ENCODE measurements around the gene MAGOHB. TPM values are rescaled to one million over a fixed set of nuclear protein-coding genes. Genes with fewer than 3 reads are reported as not detected.

MAGOHB gene
- total and polyA plus RNA-seq, 2 of the 4 experiments (the other 2 are of a cell fraction): 6.3 to 20.3 TPM

GRCh38 chr12:10559244-10559643 lies 54.2 kb downstream of the MAGOHB start:
- Histone ChIP-seq H3K27ac (ENCODE audit: insufficient read depth, low read length) (no peak overlapping the region), H2BK20ac (ENCODE audit: low read depth, low read length) (no peak overlapping the region), H2AK5ac (ENCODE audit: low read depth, low read length) (no peak overlapping the region), H3K4me2 (ENCODE audit: low read depth, low read length) (no peak overlapping the region), H3K9me1 (ENCODE audit: insufficient read depth, low read length) (no peaks in the 10 kb centered on the region), H2AFZ (replicated peaks; ENCODE audit: low read length, poor library complexity) (no peak overlapping the region), H3K4me3 (ENCODE audit: insufficient read depth, low read depth, low read length) (no peak overlapping the region), H2BK120ac (ENCODE audit: low read depth, low read length) (no peak overlapping the region), H3K18ac (ENCODE audit: low read depth, low read length) (no peak overlapping the region), H3K14ac (replicated peaks; ENCODE audit: low read depth, low read length) (no peak overlapping the region), H3K56ac (ENCODE audit: extremely low read depth, insufficient read depth, low read length) (no peak overlapping the region), H4K91ac (ENCODE audit: insufficient read depth, low read depth, low read length) (no peak overlapping the region), H3K4me1 (ENCODE audit: control insufficient read depth, insufficient read depth, low read length) (no peaks in the 10 kb centered on the region), H3K79me1 (ENCODE audit: low read depth in 1 of 2, low read length in 2 of 2) (no peaks in the 10 kb centered on the region), H2BK15ac (ENCODE audit: low read depth, low read length) (no peak overlapping the region), H3K9me3 (ENCODE audit: control insufficient read depth, insufficient read depth, low read length) (no peaks in the 10 kb centered on the region), H3K23ac (ENCODE audit: low read depth, low read length) (no peak overlapping the region), H4K8ac (ENCODE audit: low read depth in 2 of 2, low read length in 2 of 2) (no peak overlapping the region), H2AK9ac (replicated peaks; ENCODE audit: low read depth, low read length, poor library complexity) (no peak overlapping the region), H2BK5ac (ENCODE audit: low read depth, low read length, poor library complexity, severe bottlenecking) (no peak overlapping the region), H3K4ac (ENCODE audit: low read depth, low read length) (no peak overlapping the region), H4K20me1 (ENCODE audit: insufficient read depth, low read length) (no peaks in the 10 kb centered on the region), H4K5ac (ENCODE audit: low read depth, low read length) (no peak overlapping the region), H3K27me3 (ENCODE audit: control insufficient read depth, insufficient read depth, low read length) (peaks cover 20% of the 10 kb centered on the region), H3K9ac (ENCODE audit: low read depth, low read length) (no peak overlapping the region), H3K36me3 (ENCODE audit: control insufficient read depth, insufficient read depth, low read length) (no peaks in the 10 kb centered on the region)
- WGBS, 2 experiments (ENCODE audit: extremely low coverage in 2 of 2, insufficient read length in 1 of 2): no CpG with 5 or more reads among the region's 2 CpGs
- dilution Hi-C loops (cut with HindIII; ENCODE audit: low sequenced_read_pairs, unreplicated experiment) (no loop called here), intact Hi-C loops (cut with micrococcal nuclease) (no loop called here), in situ Hi-C loops (cut with MboI; ENCODE audit: low sequenced_read_pairs) (loop anchor here (10.0 kb wide), 1 partner anchor 234 kb away; no protein-coding TSS in a partner anchor)
- ATAC-seq (ENCODE audit: low read depth) (no peak), DNase-seq (no peak)
- no TSS peak for BruUV-seq (replicated peaks)
- CTCF ChIA-PET: interaction anchor here (0.6 to 1.6 kb wide), 3 partner anchors 192 to 810 kb away, joined by 3 to 5 read pairs (median 4); no protein-coding TSS in a partner anchor
- TF ChIP-seq MAFK (IDR thresholded peaks at IDR 0.05; ENCODE audit: low read depth, low read length): no peak
- POLR2A ChIA-PET (ENCODE audit: unreplicated experiment): no interaction called here
